OCI-M1 (cell line): ENCODE measurements around the gene HOXA4.

Experiments
- DNase-seq: peaks from one replicate; lab custom pipeline; 2025; lab: John Stamatoyannopoulos, UW

Gene HOXA4

GRCh38 chr7:27169658-27170425, 39.3 kb upstream of the HOXA4 start:
- no peak for DNase-seq

GRCh38 chr7:27168265-27168947, 37.8 kb upstream of the HOXA4 start:
- DNase-seq: no peak

GRCh38 chr7:27167916-27168264, 37.3 kb upstream of the HOXA4 start:
- DNase-seq: no peak

- DNase-seq: no peak
These were observed 36.3 kb upstream of the HOXA4 start for GRCh38 chr7:27166531-27167505.

GRCh38 chr7:27165996-27166530, 35.5 kb upstream of the HOXA4 start:
- DNase-seq: no peak

- DNase-seq: no peak
These were observed 34.8 kb upstream of the HOXA4 start, which contains the start of gene HOXA9 for GRCh38 chr7:27165089-27165995. Gene HOXA9, minus strand, starts transcription at chr7:27165537. Its CDS starts 80 bp downstream, at chr7:27165457.

- no peak for DNase-seq
These were observed 34.0 kb upstream of the HOXA4 start for GRCh38 chr7:27164367-27165088.

GRCh38 chr7:27164045-27164366, 33.4 kb upstream of the HOXA4 start:
- DNase-seq: no peak

GRCh38 chr7:27163288-27164044, 32.9 kb upstream of the HOXA4 start:
- no peak for DNase-seq

- DNase-seq: no peak
These were observed 32.2 kb upstream of the HOXA4 start for GRCh38 chr7:27162561-27163287.

GRCh38 chr7:27161721-27162560, 31.4 kb upstream of the HOXA4 start:
- no peak for DNase-seq

GRCh38 chr7:27161214-27161720, 30.7 kb upstream of the HOXA4 start:
- DNase-seq: peak; percentile 52

- DNase-seq: peak; percentile 79
These were observed 30.1 kb upstream of the HOXA4 start for GRCh38 chr7:27160546-27161213.

GRCh38 chr7:27160145-27160545, 29.6 kb upstream of the HOXA4 start:
- no peak for DNase-seq

- DNase-seq: no peak
These were observed 28.9 kb upstream of the HOXA4 start for GRCh38 chr7:27159266-27160144.
